Epithelial cell of esophagus (primary cell): ENCODE data around the gene KRT1.
A peak's percentile ranks its signal among the peaks of the same experiment; 100 is the strongest.

Source experiments
- DNase-seq: peaks from one replicate; pipeline ENCODE4 v3.0.0; 2010; ENCODE audit warnings: low read depth
- H3K4me3 ChIP-seq: 2 replicates; pipeline ENCODE4 v1.5.1; 2011; ENCODE audit warnings: mild to moderate bottlenecking, low read length, control low read depth
- TF ChIP-seq, protein P1 (sequence below): IDR thresholded peaks from 2 replicates; pipeline ENCODE4 v1.5.1; 2011; ENCODE audit warnings: low read depth, mild to moderate bottlenecking, low read length, control low read depth, inconsistent platforms; ENCODE audit not compliant: insufficient read depth; ENCODE audit errors: missing control alignments

The KRT1 gene

DNA sequence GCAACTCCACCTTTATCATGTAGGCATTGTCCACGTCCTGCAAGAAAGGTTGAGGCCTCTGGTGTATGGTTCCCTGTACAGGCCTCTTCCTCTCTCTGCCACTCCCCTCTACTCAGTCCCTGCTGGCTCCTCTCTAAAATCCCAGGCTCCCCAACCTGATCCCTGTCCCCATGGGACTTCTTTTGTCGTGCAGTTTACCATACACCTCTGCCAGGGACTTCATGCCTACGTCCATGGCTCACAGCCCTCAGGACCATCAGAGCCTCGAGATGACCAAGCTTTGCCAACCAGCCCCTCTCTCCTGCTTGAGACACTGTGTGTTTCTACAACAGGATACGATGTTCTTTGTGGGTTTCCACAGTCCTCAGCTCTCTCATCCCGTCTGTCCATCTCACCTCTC lies 31.1 kb downstream of the KRT1 start:
- no peak for DNase-seq
- TF ChIP-seq, protein P1, sequence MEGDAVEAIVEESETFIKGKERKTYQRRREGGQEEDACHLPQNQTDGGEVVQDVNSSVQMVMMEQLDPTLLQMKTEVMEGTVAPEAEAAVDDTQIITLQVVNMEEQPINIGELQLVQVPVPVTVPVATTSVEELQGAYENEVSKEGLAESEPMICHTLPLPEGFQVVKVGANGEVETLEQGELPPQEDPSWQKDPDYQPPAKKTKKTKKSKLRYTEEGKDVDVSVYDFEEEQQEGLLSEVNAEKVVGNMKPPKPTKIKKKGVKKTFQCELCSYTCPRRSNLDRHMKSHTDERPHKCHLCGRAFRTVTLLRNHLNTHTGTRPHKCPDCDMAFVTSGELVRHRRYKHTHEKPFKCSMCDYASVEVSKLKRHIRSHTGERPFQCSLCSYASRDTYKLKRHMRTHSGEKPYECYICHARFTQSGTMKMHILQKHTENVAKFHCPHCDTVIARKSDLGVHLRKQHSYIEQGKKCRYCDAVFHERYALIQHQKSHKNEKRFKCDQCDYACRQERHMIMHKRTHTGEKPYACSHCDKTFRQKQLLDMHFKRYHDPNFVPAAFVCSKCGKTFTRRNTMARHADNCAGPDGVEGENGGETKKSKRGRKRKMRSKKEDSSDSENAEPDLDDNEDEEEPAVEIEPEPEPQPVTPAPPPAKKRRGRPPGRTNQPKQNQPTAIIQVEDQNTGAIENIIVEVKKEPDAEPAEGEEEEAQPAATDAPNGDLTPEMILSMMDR: no peak
- no peak overlapping the region for H3K4me3 ChIP-seq

DNA sequence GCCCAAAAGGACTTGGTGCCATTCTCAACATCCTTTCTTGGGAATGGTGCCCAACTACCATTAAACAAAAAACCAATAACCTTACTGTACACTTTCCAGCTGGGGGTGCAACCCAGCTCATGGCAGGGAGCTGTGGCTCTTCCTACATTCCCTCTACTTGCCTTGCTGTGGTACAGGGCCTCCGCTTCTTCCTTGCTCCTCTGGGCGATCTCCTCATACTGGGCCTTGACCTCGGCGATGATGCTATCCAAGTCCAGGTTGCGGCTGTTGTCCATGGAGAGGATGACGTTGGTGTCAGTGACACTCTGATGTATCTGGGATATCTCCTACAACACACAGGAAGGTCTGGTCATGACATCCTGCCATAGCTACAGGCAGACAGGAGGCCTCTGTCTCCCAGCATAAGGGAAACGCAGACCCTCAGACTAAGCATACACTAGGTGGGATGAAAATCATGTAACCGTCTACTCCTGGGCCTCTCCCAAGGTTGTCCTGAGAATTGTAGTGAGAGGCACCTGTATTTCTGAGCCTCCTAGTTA lies 32.1 kb downstream of the KRT1 start:
- TF ChIP-seq, protein P1: no peak
- no peak for DNase-seq
- H3K4me3 ChIP-seq: no peak overlapping the region

DNA sequence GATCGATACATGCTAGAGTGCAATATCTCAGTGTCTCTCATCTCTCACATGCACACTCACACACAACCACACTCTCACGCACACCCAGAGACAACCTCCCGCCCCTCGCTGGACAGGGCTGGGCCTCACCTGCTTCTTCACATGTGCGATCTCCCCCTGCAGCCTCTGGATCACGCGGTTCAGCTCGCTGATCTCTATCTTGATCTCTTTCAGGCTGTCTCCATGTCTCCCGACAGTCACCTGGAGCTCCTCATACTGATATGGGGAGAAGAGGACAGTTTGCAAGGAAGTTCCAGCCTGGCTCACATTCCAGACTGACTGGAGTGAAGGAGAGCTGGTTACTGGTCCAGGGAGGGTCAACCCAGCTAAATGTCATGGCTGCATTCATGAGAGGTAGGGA lies 32.6 kb downstream of the KRT1 start:
- H3K4me3 ChIP-seq: no peak overlapping the region
- DNase-seq: no peak
- TF ChIP-seq, protein P1: no peak

DNA sequence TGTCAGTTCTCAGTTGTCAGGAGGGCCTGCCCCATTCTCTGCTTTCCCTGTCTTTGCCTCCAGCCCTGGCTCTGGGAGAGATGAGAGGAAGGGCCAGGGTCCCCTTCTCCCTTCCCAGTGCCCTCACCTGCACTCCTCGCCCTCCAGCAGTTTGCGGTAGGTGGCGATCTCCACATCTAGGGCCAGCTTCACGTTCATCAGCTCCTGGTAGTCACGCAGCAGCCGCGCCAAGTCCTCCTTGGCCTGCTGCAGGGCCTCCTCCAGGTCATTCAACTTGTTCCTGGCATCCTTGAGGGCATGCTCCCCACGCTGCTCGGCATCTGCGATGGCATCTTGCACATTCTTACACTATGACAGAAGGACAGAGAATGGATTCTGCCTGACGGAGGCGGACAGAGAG lies 33.6 kb downstream of the KRT1 start:
- H3K4me3 ChIP-seq: no peak overlapping the region
- TF ChIP-seq, protein P1: no peak
- DNase-seq: no peak

DNA sequence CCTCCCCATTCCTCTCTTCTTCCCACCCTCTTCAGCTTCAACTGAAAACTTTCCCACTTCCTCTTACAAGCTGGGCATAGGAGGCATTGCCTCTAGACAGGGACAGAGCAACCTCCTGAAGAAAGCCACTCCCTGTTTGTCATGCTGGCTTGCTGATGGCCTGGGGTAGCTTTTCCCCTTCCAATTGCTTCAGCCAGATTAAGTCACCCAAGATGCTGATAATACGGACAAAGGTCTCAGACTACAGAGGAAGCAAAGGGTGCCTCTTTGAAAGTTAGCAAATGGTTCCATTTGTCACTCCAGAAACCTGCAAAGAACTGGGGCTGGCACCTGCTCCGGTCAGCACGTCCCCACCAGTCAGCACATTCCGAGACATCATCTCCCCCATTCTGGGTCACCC lies 34.2 kb downstream of the KRT1 start:
- DNase-seq: peak; percentile 13
- no peak overlapping the region for H3K4me3 ChIP-seq
- TF ChIP-seq, protein P1: no peak

DNA sequence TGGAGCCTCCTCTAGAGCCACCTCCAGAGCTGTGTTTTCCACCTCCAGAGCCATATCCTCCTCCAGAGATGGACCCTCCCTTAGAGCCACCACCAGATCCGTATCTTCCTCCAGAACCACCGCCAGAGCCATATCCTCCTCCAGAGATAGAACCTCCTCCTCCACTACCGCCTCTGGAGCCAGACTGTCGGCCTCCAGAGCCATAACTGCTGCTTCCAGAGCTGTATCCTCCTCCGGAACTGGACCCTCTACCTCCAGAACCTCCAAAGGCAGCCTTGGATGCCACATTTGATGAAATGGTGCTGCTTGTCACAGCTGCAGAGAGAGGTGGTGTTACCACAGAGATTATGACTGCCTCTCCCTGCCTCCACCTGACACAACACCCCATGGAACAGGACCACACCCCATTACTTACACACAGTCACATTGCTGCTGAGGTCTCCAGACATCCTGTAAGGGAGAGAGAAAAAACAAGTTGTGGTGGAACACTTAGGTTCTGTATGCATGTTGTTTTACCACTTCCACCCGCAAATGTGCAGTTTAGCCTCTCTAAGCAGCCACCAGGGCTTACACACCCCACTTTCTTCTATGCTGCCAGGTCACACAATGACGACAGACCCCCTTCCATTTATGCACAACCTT lies 35.0 kb downstream of the KRT1 start:
- no peak overlapping the region for H3K4me3 ChIP-seq
- DNase-seq: peak; percentile 47
- TF ChIP-seq, protein P1: no peak

DNA sequence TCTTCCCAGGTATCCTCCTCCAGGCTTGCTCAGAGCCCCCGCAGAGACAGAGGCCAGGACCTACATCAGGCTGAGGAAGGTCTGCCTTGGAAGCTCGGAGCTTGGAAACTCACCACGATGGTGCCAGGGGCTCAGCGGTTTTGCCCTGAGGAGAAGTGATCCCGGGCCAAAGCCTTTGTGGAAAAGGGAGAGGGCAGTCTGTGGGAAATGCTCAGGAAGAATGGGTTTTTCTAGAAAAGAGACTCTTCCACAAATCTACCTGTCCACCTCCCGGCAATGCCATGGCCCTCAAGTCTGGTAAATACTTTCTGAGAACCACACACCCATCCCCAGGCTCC lies 36.2 kb downstream of the KRT1 start:
- H3K4me3 ChIP-seq: no peak overlapping the region
- TF ChIP-seq, protein P1: no peak
- no peak for DNase-seq
